Stimulated activated CD8-positive, alpha-beta memory T cell treated with anti-CD3 and anti-CD28 coated beads, Interleukin-15, amount 100 ng/mL, for 1 hour (primary cell): ENCODE data around the gene OR9Q1.
"Not testable (repeated sequence)": the region's sequence is repeated elsewhere in the genome, so short reads cannot be mapped to it uniquely, and the experiment has no call there.

Experiments
- DNase-seq: peaks from one replicate; pipeline ENCODE4 v3.0.0-alpha.2; 2020; ENCODE audit warnings: low read depth

The OR9Q1 gene

DNA sequence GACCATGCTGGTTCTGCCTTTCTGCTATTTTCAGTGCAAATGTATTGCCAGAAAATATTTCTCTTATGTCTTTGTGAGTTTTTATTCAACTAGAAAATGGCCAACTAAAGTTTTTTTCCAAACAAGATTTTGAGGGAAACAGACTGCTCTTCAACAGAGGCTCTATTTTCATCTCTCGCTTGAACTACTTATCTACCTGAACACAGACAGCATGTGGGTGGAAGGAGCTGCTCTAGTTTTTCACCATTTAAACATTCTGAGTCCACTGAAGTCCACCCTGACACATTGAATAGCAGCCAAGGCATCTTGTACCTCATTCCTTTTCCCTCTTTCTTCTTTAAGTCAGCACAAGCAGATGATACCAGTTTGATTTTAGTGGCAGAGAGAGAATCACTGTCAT, 111.5 kb downstream of the OR9Q1 start:
- no peak for DNase-seq

GRCh38 chr11:58142761-58143160, 119.1 kb downstream of the OR9Q1 start:
- DNase-seq = no peak

- no peak for DNase-seq
These were observed 129.1 kb downstream of the OR9Q1 start for GRCh38 chr11:58152781-58153180.

- no peak for DNase-seq
These were observed 140.7 kb downstream of the OR9Q1 start for GRCh38 chr11:58164389-58164788.

DNA sequence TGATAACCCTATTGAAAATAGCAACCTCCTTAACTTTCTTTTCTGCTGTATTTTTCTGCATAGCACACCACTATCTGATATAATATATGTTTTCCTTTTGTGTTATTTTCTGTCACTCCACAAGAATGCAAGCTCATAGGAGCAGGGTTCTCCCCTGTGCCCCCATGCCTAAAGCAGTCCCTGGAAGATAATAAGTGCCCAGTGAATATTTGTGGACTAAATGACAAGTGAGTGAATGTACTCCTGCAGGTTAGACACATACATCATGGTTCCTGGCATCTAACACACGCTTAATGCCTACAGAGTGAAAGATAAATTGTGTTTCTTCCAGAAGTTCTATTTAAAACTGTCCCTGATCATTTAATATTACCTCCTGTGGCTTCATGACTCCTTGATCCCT, 141.3 kb downstream of the OR9Q1 start:
- no peak for DNase-seq

DNA sequence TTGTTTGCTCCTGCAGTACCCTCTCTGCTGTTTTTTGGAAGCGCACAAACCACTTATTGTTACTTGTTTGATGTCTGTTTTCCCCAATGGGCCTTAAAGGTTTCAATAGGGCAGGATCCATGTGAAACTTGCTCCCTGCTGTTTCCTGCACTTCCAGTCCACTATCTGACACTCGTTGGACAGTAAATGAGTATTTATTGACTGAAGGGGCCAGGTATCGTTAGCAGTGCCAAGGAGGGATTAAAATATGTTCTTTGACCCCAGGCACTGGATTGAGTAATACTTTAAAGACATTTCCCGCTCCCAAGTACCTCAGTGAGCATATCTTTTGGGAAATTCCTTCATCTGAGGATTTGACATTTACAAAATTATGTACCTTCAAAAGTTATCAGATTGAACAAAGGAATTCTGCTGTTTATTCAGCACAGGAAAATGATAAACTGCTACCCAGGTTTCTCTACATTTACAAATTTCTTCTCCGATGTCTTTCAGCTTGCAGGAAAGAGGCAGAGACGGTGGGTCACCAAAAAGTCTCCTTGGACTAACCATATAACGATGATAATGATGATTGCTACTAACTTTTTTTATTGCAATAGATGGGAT, 141.9 kb downstream of the OR9Q1 start:
- no peak for DNase-seq

DNA sequence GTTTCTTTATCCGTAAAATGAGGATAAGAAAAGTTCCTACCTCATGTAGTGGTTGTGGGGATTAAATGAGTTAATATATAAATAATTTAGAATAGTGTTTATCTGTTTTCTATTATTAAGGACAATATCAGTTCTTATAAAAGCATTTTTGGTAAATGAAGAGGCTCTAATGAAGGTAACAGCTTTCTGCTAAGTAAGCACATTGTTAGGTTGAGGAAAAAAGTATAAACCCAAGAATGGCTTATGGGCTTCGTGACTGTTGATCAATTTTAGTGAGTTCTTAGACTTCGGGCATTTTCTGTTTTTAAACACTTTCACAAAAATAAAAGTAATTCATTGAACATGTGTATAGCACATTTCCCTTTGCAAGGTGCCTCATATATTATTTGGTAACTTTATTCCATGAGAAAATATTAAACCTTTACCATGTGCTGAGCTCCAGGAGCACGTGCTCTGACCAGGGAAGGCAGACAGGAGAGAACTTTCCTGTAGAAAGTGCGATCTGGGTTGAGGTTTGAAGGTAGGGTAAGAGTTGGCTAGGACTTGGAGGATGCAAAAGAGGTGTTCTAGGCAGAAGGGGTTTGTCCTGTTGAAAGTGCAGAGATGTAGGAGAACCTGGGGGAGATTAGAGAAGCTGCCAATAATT, 153.9 kb downstream of the OR9Q1 start:
- DNase-seq = no peak

- no peak for DNase-seq
These were observed 154.8 kb downstream of the OR9Q1 start for GRCh38 chr11:58178444-58178843.

GRCh38 chr11:58179648-58180047, 156.0 kb downstream of the OR9Q1 start:
- DNase-seq = no peak

- DNase-seq = no peak
These were observed 163.3 kb downstream of the OR9Q1 start for GRCh38 chr11:58186938-58187337.

- DNase-seq = no peak
These were observed 165.1 kb downstream of the OR9Q1 start, which contains the start of gene OR9Q2 for GRCh38 chr11:58188770-58189169. Gene OR9Q2, plus strand, starts transcription at chr11:58189070. Its CDS starts 1,421 bp downstream, at chr11:58190491.

- no peak for DNase-seq
These were observed 168.5 kb downstream of the OR9Q1 start for GRCh38 chr11:58192229-58192628.

GRCh38 chr11:58193391-58193790, 169.7 kb downstream of the OR9Q1 start:
- no peak for DNase-seq

DNA sequence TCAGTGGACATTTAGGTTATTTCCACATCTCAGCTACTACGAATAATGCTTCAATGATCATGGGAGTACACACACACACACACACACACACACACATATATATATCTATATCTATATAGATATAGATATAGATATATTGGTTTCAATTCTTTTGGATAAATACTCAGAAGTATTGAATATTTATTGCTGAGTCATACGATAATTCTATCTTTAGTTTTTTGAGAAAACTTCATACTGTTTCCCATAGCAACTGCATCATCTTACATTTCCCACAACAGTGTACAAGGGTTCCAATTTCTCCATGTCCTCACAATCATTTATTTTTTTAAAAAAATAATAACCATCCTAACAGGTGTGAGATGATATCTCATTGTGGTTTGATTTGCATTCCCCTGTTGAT, 172.3 kb downstream of the OR9Q1 start:
- DNase-seq = no peak

DNA sequence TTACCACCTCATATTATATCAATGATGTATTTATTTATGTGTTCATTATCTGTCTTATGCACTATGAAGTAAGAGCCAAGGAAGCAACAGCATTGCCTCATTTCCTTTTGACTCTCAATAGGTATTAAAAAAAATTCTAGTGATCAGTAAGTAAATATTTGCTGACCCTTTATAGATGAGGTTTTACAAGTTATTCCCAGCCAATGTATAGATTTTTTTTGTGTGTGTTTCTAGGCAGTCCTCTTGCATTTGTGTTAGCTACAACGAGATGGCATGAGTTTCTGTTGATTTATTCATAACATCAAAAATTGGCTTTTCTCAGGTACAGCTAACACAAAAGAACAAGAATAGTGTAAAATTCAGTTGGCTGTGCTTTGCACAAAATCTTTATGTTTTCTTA, 175.6 kb downstream of the OR9Q1 start:
- DNase-seq = no peak

- no peak for DNase-seq
These were observed 180.4 kb downstream of the OR9Q1 start, which contains the start of gene OR1S2 for GRCh38 chr11:58204042-58204441. Gene OR1S2, minus strand, starts transcription at chr11:58204142. Its CDS starts 0 bp downstream, at chr11:58204142.

DNA sequence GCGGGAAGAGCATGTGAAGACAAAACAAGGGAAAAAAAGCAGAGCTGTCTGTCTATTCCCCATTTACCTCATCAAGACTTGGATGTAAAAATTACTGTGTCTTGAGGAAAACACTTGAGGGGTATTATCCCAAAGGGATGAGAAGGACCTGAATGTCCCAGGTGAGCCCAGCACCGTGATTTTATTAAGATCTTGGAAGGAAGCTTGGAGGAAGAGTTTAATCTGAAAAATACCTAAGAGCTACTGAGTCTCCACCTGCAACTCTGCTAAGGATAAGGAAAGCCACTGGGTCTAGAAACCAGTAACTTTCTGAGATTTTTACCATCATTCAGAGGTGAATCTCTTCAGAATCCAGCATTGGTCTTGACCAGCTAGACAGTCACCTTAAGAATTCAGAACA, 188.7 kb downstream of the OR9Q1 start, which contains the start of gene OR1S1:
Gene OR1S1, plus strand, starts transcription at position 301 of the 400 bp plus-strand sequence.
- DNase-seq = not testable (repeated sequence)

- DNase-seq = no peak
These were observed 192.8 kb downstream of the OR9Q1 start for GRCh38 chr11:58216476-58216875.

- no peak for DNase-seq
These were observed 199.0 kb downstream of the OR9Q1 start for GRCh38 chr11:58222721-58223120.

- no peak for DNase-seq
These were observed 204.4 kb downstream of the OR9Q1 start for GRCh38 chr11:58227956-58228615.
